HCT116 (cell line): ENCODE results near the gene SUGCT. TPM values are rescaled to one million over a fixed set of nuclear protein-coding genes. Genes with fewer than 3 reads are reported as not detected.

ENCODE experiments used
- ATAC-seq: fragments of 200-7000 bp; cut with Tn5 transposase; 2 replicates; pipeline ENCODE4 v1.9.1; 2020; ENCODE audit warnings: mild to moderate bottlenecking, moderate library complexity
- BruUV-seq: library from RNA; stranded (reverse); fragments of 400-500 nt; replicated peaks from 2 replicates; lab custom pipeline; 2021; lab: Mats Ljungman, UMichigan
- CTCF ChIA-PET: fragments of 300-600 bp; sonication (Branson Sonifier 250); formaldehyde crosslinking; loops from one replicate; lab custom pipeline; 2021; ENCODE audit warnings: antibody characterized with exemption; lab: Charles Lee
- POLR2A ChIA-PET: fragments of 300-600, 350-600 bp; sonication (Branson Sonifier 250); formaldehyde crosslinking; loops from one replicate; lab custom pipeline; 2021; ENCODE audit warnings: antibody characterized with exemption; lab: Charles Lee
- RAD21 ChIA-PET, 2 experiments: fragments of 300-600 bp; sonication (Branson Sonifier 250); formaldehyde crosslinking; loops; one replicate each; lab custom pipeline; 2023; ENCODE audit warnings: low total read pairs in 2 of 2; ENCODE audit not compliant: uncharacterized antibody in 2 of 2, unreplicated experiment in 2 of 2, low non-redundant PET in 1 of 2; lab: Charles Lee
- DNase-seq: peaks from one replicate; pipeline ENCODE4 v3.0.0-alpha.2; 2010; ENCODE audit warnings: low read depth, low spot score
- H2AFZ ChIP-seq: fragments of 200-600 bp; shearing (Covaris generic), sonication (generic); 2 replicates; pipeline ENCODE4 v1.6.1; 2017; ENCODE audit warnings: low read depth, mixed run types, mixed read lengths, antibody characterized with exemption, low read length; ENCODE audit not compliant: poor library complexity, severe bottlenecking
- H3K27ac ChIP-seq: 2 replicates; pipeline ENCODE4 v1.5.1; 2012; ENCODE audit warnings: low read depth, low read length
- H3K27me3 ChIP-seq: fragments of 200-600 bp; sonication (generic); 2 replicates; pipeline ENCODE4 v1.6.1; 2016; ENCODE audit warnings: mixed run types, low read length, mixed read lengths; ENCODE audit not compliant: insufficient read depth
- H3K36me3 ChIP-seq, 2 experiments: fragments of 200-500 bp in 1 of 2; fragments of 200-600 bp in 1 of 2; sonication (Bioruptor generic) in 1 of 2; sonication (generic) in 1 of 2; 2 replicates each; pipeline versions ENCODE4 v1.5.1 to v1.6.1; 2014 to 2016; ENCODE audit warnings: low read length in 2 of 2, inconsistent platforms in 1 of 2, mixed read lengths in 1 of 2, mixed run types in 1 of 2; ENCODE audit not compliant: insufficient read depth in 2 of 2, control insufficient read depth in 1 of 2
- H3K4me1 ChIP-seq, 2 experiments: fragments of 200-600 bp in 1 of 2; sonication (generic) in 1 of 2; 2 replicates each; pipeline versions ENCODE4 v1.5.1 to v1.6.1; 2012 to 2017; ENCODE audit warnings: low read length in 2 of 2, inconsistent platforms in 1 of 2, mild to moderate bottlenecking in 1 of 2, mixed read lengths in 1 of 2, mixed run types in 1 of 2, moderate library complexity in 1 of 2; ENCODE audit not compliant: insufficient read depth in 2 of 2, control insufficient read depth in 1 of 2
- H3K4me2 ChIP-seq: fragments of 200-600 bp; sonication (generic); 2 replicates; pipeline ENCODE4 v1.6.1; 2017; ENCODE audit warnings: mixed run types, low read length, mixed read lengths
- H3K4me3 ChIP-seq, 2 experiments: fragments of 200-600 bp in 1 of 2; sonication (generic) in 1 of 2; replicated peaks in 1 of 2; 2 replicates each; pipeline ENCODE4 v1.5.1; 2011 to 2016; ENCODE audit warnings: low read length in 2 of 2, control low read depth in 1 of 2, low read depth in 1 of 2, mild to moderate bottlenecking in 1 of 2, mixed read lengths in 1 of 2, mixed run types in 1 of 2
- H3K79me2 ChIP-seq: fragments of 200-600 bp; sonication (generic); 2 replicates; pipeline ENCODE4 v1.6.1; 2017; ENCODE audit warnings: mild to moderate bottlenecking, mixed run types, low read length, moderate library complexity, mixed read lengths; ENCODE audit not compliant: insufficient read depth
- H3K9ac ChIP-seq: fragments of 200-600 bp; sonication (generic); 2 replicates; pipeline ENCODE4 v1.6.1; 2016; ENCODE audit warnings: low read length, mixed read lengths
- H3K9me2 ChIP-seq: fragments of 200-600 bp; sonication (generic), shearing (Covaris generic); 2 replicates; pipeline ENCODE4 v1.6.1; 2017; ENCODE audit warnings: mixed run types, mild to moderate bottlenecking, moderate library complexity; ENCODE audit not compliant: insufficient read depth
- H3K9me3 ChIP-seq, 2 experiments: fragments of 200-500 bp in 1 of 2; fragments of 200-600 bp in 1 of 2; sonication (Bioruptor generic) in 1 of 2; sonication (generic) in 1 of 2; 2 replicates each; pipeline ENCODE4 v1.6.1; 2014 to 2017; ENCODE audit warnings: low read length in 2 of 2, mixed read lengths in 2 of 2, inconsistent platforms in 1 of 2, low read depth in 1 of 2, mild to moderate bottlenecking in 1 of 2, mixed run types in 1 of 2, moderate library complexity in 1 of 2; ENCODE audit not compliant: control insufficient read depth in 1 of 2, insufficient read depth in 1 of 2
- H4K20me1 ChIP-seq: fragments of 200-600 bp; sonication (generic), shearing (Covaris generic); 2 replicates; pipeline ENCODE4 v1.6.1; 2017; ENCODE audit warnings: mixed run types, mild to moderate bottlenecking, moderate library complexity; ENCODE audit not compliant: insufficient read depth
- CEBPB ChIP-seq: IDR thresholded peaks from 2 replicates; pipeline ENCODE4 v1.6.1; 2012; ENCODE audit warnings: low read depth
- SIN3A ChIP-seq: IDR thresholded peaks from 2 replicates; pipeline ENCODE4 v1.6.1; 2012; ENCODE audit warnings: low read depth
- SRF ChIP-seq: IDR thresholded peaks from 2 replicates; pipeline ENCODE4 v1.6.1; 2012; ENCODE audit warnings: low read depth
- YY1 ChIP-seq: IDR thresholded peaks from 2 replicates; pipeline ENCODE4 v1.6.1; 2011; ENCODE audit warnings: low read length, low read depth, moderate library complexity, mild to moderate bottlenecking; ENCODE audit not compliant: insufficient replicate concordance; ENCODE audit errors: extremely low read depth
- ZNF274 ChIP-seq: fragments of 200-500 bp; sonication (Bioruptor generic); IDR thresholded peaks from 2 replicates; pipeline ENCODE4 v1.6.1; 2014; ENCODE audit warnings: mild to moderate bottlenecking, low read depth, low read length, inconsistent platforms
- intact Hi-C: fragments of 100-400 bp; cut with micrococcal nuclease; formaldehyde crosslinking; loops from 2 replicates; pipeline ENCODE4 v1.10.0; 2022
- total RNA-seq: library from RNA; stranded (reverse); gene quantifications from one replicate; pipeline ENCODE4 v1.2.1, GENCODE V29; 2021; ENCODE audit not compliant: unreplicated experiment
- TF ChIP-seq, protein P1 (sequence below): IDR thresholded peaks from 2 replicates; pipeline ENCODE4 v1.6.1; 2012

Gene SUGCT
- total RNA-seq, 1 experiment from 2014 or later: 4.4 TPM

DNA sequence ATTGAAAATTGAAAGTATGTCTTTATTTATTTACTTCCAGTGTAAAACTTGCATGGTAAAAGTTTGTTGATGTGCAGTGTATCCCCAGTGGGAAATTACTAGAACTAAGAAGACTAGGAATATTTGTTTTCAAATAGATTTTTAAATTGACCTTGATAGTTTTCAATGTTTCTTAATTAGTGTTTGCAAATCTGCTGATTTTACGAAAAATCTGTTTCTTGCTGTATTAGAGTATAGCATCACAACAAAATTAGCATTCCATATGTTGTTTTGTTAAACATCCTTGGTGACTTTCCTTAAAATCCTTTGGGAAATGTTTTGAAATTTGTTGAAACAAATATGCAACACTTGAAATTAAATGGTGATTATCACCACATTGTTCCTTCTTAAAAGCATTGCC is 425.9 kb downstream of the SUGCT start:
- H3K4me1 ChIP-seq: no peaks in the 10 kb centered on the region
- no peaks in the 10 kb centered on the region for H3K9me2 ChIP-seq
- no peak overlapping the region for H2AFZ ChIP-seq
- ATAC-seq (no peak), DNase-seq (no peak)
- no peak overlapping the region for H3K4me3 ChIP-seq
- no peaks in the 10 kb centered on the region for H3K79me2 ChIP-seq
- CTCF ChIA-PET: no interaction called here
- H3K9me3 ChIP-seq: no peaks in the 10 kb centered on the region
- RAD21 ChIA-PET: no interaction called here
- POLR2A ChIA-PET: no interaction called here
- intact Hi-C loops: no loop called here
- no TSS peak for BruUV-seq
- H3K27me3 ChIP-seq: no peaks in the 10 kb centered on the region
- no peak overlapping the region for H3K4me2 ChIP-seq
- no peaks in the 10 kb centered on the region for H4K20me1 ChIP-seq
- TF ChIP-seq SIN3A: no peak
- no peaks in the 10 kb centered on the region for H3K36me3 ChIP-seq
- no peak overlapping the region for H3K9ac ChIP-seq
- H3K27ac ChIP-seq: no peak overlapping the region

DNA sequence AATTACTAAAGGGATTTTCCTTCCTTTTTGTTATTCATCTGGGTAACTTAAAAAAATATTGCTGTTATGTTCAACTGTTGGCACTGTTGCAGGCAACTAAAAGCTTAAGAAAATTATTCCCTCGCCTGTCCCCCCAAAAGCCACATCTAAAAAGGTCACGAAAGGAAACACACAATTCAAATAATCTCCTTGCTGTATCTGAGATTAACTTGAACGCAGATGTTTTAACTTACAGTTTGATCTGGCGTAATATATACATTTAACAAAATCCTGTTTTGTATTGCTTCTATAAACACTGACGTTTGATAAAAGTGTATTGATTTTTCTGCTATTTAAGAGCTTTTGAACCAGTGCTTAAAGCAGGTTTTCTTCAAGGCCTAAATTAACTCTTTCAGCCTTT is 432.1 kb downstream of the SUGCT start:
- intact Hi-C loops: no loop called here
- no peaks in the 10 kb centered on the region for H3K4me1 ChIP-seq
- no peak overlapping the region for H3K27ac ChIP-seq
- H4K20me1 ChIP-seq: no peaks in the 10 kb centered on the region
- no peak overlapping the region for H3K9ac ChIP-seq
- H2AFZ ChIP-seq: no peak overlapping the region
- H3K79me2 ChIP-seq: no peaks in the 10 kb centered on the region
- H3K4me2 ChIP-seq: no peak overlapping the region
- CTCF ChIA-PET: no interaction called here
- no peak overlapping the region for H3K4me3 ChIP-seq
- RAD21 ChIA-PET: no interaction called here
- no TSS peak for BruUV-seq
- H3K27me3 ChIP-seq: no peaks in the 10 kb centered on the region
- POLR2A ChIA-PET: no interaction called here
- H3K36me3 ChIP-seq: no peaks in the 10 kb centered on the region
- TF ChIP-seq CEBPB (no peak), SRF (no peak), ZNF274 (no peak), YY1 (no peak)
- TF ChIP-seq, protein P1, sequence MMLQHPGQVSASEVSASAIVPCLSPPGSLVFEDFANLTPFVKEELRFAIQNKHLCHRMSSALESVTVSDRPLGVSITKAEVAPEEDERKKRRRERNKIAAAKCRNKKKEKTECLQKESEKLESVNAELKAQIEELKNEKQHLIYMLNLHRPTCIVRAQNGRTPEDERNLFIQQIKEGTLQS: no peak
- TF ChIP-seq, all 23 proteins: peak for 0
- Histone ChIP-seq H3K9me2 (no peaks in the 10 kb centered on the region), H3K9me3 (no peaks in the 10 kb centered on the region)
- ATAC-seq (no peak), DNase-seq (no peak)
